ENCODE measurements around the gene SART3.

Gene SART3

DNA sequence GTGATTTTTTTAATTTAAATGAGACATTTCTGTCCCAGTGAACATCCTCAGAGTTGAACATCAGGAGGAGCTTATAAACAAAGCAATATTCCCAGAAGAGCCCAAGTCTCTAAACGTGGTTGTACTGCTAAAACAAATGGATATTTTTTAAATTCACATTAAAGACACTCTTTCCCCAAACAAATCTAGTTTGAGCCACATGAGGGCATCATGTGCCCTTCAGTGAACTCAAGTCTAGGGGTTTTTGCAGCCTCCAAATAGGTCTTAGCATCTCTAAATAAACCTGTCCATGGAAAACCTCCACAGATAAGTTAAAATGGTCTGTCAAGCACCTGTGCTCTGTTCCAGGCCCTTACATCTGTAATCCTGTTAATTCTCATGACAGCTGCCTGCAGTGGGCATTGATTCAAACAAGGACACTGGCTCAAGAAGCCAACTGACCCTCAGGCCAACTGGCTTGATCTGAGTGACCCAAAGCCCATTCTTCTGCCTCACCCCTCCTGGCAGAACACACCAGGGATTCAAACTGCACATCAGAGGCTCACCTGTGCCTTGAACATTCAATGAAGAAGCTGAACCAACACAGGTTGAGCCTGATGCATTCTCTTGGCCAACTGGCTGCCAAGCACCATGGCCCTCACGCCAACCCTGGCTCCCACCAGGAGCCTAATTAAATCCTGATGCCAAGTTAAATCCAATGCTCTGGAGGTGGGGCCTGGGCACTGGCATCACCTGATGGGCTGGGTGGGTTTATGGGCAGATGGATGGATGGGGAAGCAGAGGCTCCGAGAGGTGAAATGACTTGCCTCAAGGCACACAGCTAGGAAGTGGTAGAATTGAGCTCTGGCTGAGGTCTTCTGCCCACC is 10.0 kb upstream of the SART3 start:
- Histone ChIP-seq H3K36me3 (ENCODE audit: control insufficient read depth, insufficient read depth, low read length) (peaks cover 19% of the 10 kb centered on the region), H3K27me3 (replicated peaks; ENCODE audit: control insufficient read depth, insufficient read depth, low read length, poor library complexity, severe bottlenecking) (no peaks in the 10 kb centered on the region), H3K9me3 (ENCODE audit: control insufficient read depth, low read length) (no peaks in the 10 kb centered on the region), H3K4me3 (ENCODE audit: insufficient read depth, low read depth, low read length, poor library complexity, severe bottlenecking) (no peak overlapping the region), H3K27ac (ENCODE audit: insufficient read depth, low read length, poor library complexity, severe bottlenecking) (peak overlapping the region; percentile 16), H3K4me1 (ENCODE audit: control insufficient read depth, insufficient read depth, low read length, poor library complexity, severe bottlenecking) (peaks cover 22% of the 10 kb centered on the region)
- DNase-seq = no peak

DNA sequence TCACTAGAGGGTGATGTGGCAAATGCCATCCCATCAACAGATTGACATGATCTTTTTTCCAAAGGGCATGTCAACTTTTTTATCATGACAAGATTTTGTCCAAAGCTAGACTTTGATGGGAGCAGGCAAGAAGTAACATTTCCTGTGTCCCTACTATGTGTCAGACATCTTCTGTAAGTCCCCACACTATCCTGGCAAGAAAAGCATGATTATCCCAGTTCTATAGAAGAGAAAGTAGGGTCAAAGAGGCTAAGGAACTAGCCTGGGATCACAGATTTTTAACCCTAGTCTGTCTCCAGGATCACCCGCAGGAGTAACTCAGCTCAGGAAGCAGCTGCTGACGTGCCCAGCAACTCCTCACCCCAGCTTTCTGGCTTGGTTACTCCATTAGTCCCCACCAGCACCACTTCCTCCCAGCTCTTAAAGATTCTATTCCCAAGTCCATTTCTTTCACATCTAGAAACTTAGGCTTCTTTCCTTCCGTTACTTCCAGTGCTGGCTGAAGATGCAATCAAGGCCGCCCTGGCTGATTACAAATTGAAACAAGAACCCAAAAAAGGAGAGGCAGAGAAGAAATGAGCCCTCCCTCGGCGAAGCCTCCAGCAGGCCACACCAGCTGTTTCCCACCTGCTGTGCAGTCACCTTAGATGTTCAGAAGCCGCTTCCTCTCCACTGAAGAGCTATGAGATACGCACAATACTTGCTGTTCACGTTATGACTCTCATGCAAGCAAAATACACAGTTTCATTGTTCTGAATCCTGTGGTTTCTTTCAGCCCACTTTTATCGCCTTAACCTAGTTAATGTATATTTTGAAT is 7.6 kb upstream of the SART3 start:
- peak overlapping the region; percentile 77 for H3K27ac ChIP-seq (ENCODE audit: insufficient read depth, low read length, poor library complexity, severe bottlenecking)
- H3K27me3 ChIP-seq (replicated peaks; ENCODE audit: control insufficient read depth, insufficient read depth, low read length, poor library complexity, severe bottlenecking) = no peaks in the 10 kb centered on the region
- H3K4me1 ChIP-seq (ENCODE audit: control insufficient read depth, insufficient read depth, low read length, poor library complexity, severe bottlenecking) = peaks cover 26% of the 10 kb centered on the region
- H3K9me3 ChIP-seq (ENCODE audit: control insufficient read depth, low read length) = no peaks in the 10 kb centered on the region
- peak; percentile 20 to 51 (median 23) for DNase-seq
- peaks cover 38% of the 10 kb centered on the region for H3K36me3 ChIP-seq (ENCODE audit: control insufficient read depth, insufficient read depth, low read length)
- no peak overlapping the region for H3K4me3 ChIP-seq (ENCODE audit: insufficient read depth, low read depth, low read length, poor library complexity, severe bottlenecking)

GRCh38 chr12:108567406-108568337 is 6.7 kb upstream of the SART3 start:
- Histone ChIP-seq H3K27ac (ENCODE audit: insufficient read depth, low read length, poor library complexity, severe bottlenecking) (peak overlapping the region; percentile 77), H3K9me3 (ENCODE audit: control insufficient read depth, low read length) (no peaks in the 10 kb centered on the region), H3K4me3 (ENCODE audit: insufficient read depth, low read depth, low read length, poor library complexity, severe bottlenecking) (no peak overlapping the region), H3K4me1 (ENCODE audit: control insufficient read depth, insufficient read depth, low read length, poor library complexity, severe bottlenecking) (peaks cover 31% of the 10 kb centered on the region), H3K36me3 (ENCODE audit: control insufficient read depth, insufficient read depth, low read length) (peaks cover 38% of the 10 kb centered on the region), H3K27me3 (replicated peaks; ENCODE audit: control insufficient read depth, insufficient read depth, low read length, poor library complexity, severe bottlenecking) (no peaks in the 10 kb centered on the region)
- no peak for DNase-seq

- Histone ChIP-seq H3K27ac (ENCODE audit: insufficient read depth, low read length, poor library complexity, severe bottlenecking) (peak overlapping the region; percentile 51), H3K27me3 (replicated peaks; ENCODE audit: control insufficient read depth, insufficient read depth, low read length, poor library complexity, severe bottlenecking) (no peaks in the 10 kb centered on the region), H3K36me3 (ENCODE audit: control insufficient read depth, insufficient read depth, low read length) (peaks cover 38% of the 10 kb centered on the region), H3K9me3 (ENCODE audit: control insufficient read depth, low read length) (no peaks in the 10 kb centered on the region), H3K4me1 (ENCODE audit: control insufficient read depth, insufficient read depth, low read length, poor library complexity, severe bottlenecking) (peaks cover 35% of the 10 kb centered on the region), H3K4me3 (ENCODE audit: insufficient read depth, low read depth, low read length, poor library complexity, severe bottlenecking) (no peak overlapping the region)
- DNase-seq = no peak
Measured at GRCh38 chr12:108566452-108566851, 5.5 kb upstream of the SART3 start.

- H3K27ac ChIP-seq (ENCODE audit: insufficient read depth, low read length, poor library complexity, severe bottlenecking) = peak overlapping the region; percentile 51
- no peaks in the 10 kb centered on the region for H3K27me3 ChIP-seq (replicated peaks; ENCODE audit: control insufficient read depth, insufficient read depth, low read length, poor library complexity, severe bottlenecking)
- DNase-seq = peak; percentile 45 to 56 (median 50)
- H3K9me3 ChIP-seq (ENCODE audit: control insufficient read depth, low read length) = no peaks in the 10 kb centered on the region
- peaks cover 38% of the 10 kb centered on the region for H3K36me3 ChIP-seq (ENCODE audit: control insufficient read depth, insufficient read depth, low read length)
- H3K4me3 ChIP-seq (ENCODE audit: insufficient read depth, low read depth, low read length, poor library complexity, severe bottlenecking) = no peak overlapping the region
- peaks cover 35% of the 10 kb centered on the region for H3K4me1 ChIP-seq (ENCODE audit: control insufficient read depth, insufficient read depth, low read length, poor library complexity, severe bottlenecking)
Measured at GRCh38 chr12:108565976-108566375, 5.0 kb upstream of the SART3 start.

GRCh38 chr12:108565146-108565545 is 4.2 kb upstream of the SART3 start:
- peak overlapping the region; percentile 51 for H3K27ac ChIP-seq (ENCODE audit: insufficient read depth, low read length, poor library complexity, severe bottlenecking)
- H3K4me1 ChIP-seq (ENCODE audit: control insufficient read depth, insufficient read depth, low read length, poor library complexity, severe bottlenecking) = peaks cover 38% of the 10 kb centered on the region
- H3K27me3 ChIP-seq (replicated peaks; ENCODE audit: control insufficient read depth, insufficient read depth, low read length, poor library complexity, severe bottlenecking) = no peaks in the 10 kb centered on the region
- no peaks in the 10 kb centered on the region for H3K9me3 ChIP-seq (ENCODE audit: control insufficient read depth, low read length)
- no peak for DNase-seq
- H3K36me3 ChIP-seq (ENCODE audit: control insufficient read depth, insufficient read depth, low read length) = peaks cover 38% of the 10 kb centered on the region
- H3K4me3 ChIP-seq (ENCODE audit: insufficient read depth, low read depth, low read length, poor library complexity, severe bottlenecking) = no peak overlapping the region

GRCh38 chr12:108564724-108565123 is 3.8 kb upstream of the SART3 start:
- no peak for DNase-seq
- H3K27ac ChIP-seq (ENCODE audit: insufficient read depth, low read length, poor library complexity, severe bottlenecking) = peak overlapping the region; percentile 90
- H3K9me3 ChIP-seq (ENCODE audit: control insufficient read depth, low read length) = no peaks in the 10 kb centered on the region
- no peak overlapping the region for H3K4me3 ChIP-seq (ENCODE audit: insufficient read depth, low read depth, low read length, poor library complexity, severe bottlenecking)
- H3K36me3 ChIP-seq (ENCODE audit: control insufficient read depth, insufficient read depth, low read length) = peaks cover 38% of the 10 kb centered on the region
- peaks cover 42% of the 10 kb centered on the region for H3K4me1 ChIP-seq (ENCODE audit: control insufficient read depth, insufficient read depth, low read length, poor library complexity, severe bottlenecking)
- H3K27me3 ChIP-seq (replicated peaks; ENCODE audit: control insufficient read depth, insufficient read depth, low read length, poor library complexity, severe bottlenecking) = no peaks in the 10 kb centered on the region

DNA sequence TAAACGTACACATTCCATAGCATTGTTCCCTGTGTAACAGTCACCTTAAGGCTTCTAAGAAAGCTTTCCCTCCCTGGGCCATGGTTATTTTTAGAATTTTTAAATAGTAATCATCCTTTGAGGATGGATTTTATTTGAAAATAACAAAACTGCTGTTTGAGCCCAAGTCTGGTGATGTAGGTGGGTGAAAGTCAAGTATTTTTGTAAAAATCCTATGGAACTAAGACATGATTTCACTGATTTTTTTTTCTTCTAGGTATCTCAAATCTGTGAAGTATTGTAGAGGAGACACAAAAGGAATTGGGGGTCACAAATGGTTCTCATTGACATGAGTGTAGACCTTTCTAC is 2.8 kb upstream of the SART3 start:
- H3K4me3 ChIP-seq (ENCODE audit: insufficient read depth, low read depth, low read length, poor library complexity, severe bottlenecking) = peak overlapping the region; percentile 96
- H3K27ac ChIP-seq (ENCODE audit: insufficient read depth, low read length, poor library complexity, severe bottlenecking) = peak overlapping the region; percentile 90

GRCh38 chr12:108563136-108563803 is 2.3 kb upstream of the SART3 start:
- peak; percentile 70 to 80 (median 79) for DNase-seq
- Histone ChIP-seq H3K27ac (ENCODE audit: insufficient read depth, low read length, poor library complexity, severe bottlenecking) (peak overlapping the region; percentile 90), H3K4me3 (ENCODE audit: insufficient read depth, low read depth, low read length, poor library complexity, severe bottlenecking) (peak overlapping the region; percentile 96), H3K36me3 (ENCODE audit: control insufficient read depth, insufficient read depth, low read length) (peaks cover 38% of the 10 kb centered on the region), H3K4me1 (ENCODE audit: control insufficient read depth, insufficient read depth, low read length, poor library complexity, severe bottlenecking) (peaks cover 41% of the 10 kb centered on the region), H3K9me3 (ENCODE audit: control insufficient read depth, low read length) (no peaks in the 10 kb centered on the region), H3K27me3 (replicated peaks; ENCODE audit: control insufficient read depth, insufficient read depth, low read length, poor library complexity, severe bottlenecking) (no peaks in the 10 kb centered on the region)

More for the DNA sequence above, 2.8 kb upstream of the SART3 start:
- Histone ChIP-seq H3K4me1 (ENCODE audit: control insufficient read depth, insufficient read depth, low read length, poor library complexity, severe bottlenecking) (peaks cover 45% of the 10 kb centered on the region), H3K27me3 (replicated peaks; ENCODE audit: control insufficient read depth, insufficient read depth, low read length, poor library complexity, severe bottlenecking) (no peaks in the 10 kb centered on the region), H3K36me3 (ENCODE audit: control insufficient read depth, insufficient read depth, low read length) (peaks cover 38% of the 10 kb centered on the region), H3K9me3 (ENCODE audit: control insufficient read depth, low read length) (no peaks in the 10 kb centered on the region)
- no peak for DNase-seq
